HG02571 (cell line): ENCODE data around the gene CAB39.
"Not testable (repeated sequence)": the region's sequence is repeated elsewhere in the genome, so short reads cannot be mapped to it uniquely, and the experiment has no call there.

Experiments
- ATAC-seq: cut with Tn5 transposase; IDR thresholded peaks from one replicate; pipeline ENCODE4 v1.9.1; 2021; ENCODE audit warnings: mild to moderate bottlenecking, moderate library complexity; ENCODE audit not compliant: unreplicated experiment

The CAB39 gene

DNA sequence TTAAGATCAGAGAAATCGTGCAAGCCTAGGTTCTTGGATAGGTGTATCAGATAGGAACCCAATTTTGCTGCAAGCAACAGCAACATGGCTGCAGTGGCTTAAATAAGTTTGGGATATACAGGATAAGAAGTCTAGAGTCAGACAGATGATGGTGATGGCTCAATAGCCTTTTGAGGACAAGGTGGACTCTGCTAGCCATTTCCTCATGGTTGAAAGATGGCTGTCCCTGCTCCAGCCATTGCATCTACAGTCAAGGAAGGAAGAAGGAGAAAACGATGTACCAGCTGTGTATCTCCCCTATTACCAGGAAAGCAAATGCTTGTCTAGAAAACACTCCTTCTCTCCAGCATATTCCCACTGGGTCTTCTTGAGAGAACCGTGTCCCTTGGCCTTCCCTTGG is 30.1 kb upstream of the CAB39 start:
- no peak for ATAC-seq

DNA sequence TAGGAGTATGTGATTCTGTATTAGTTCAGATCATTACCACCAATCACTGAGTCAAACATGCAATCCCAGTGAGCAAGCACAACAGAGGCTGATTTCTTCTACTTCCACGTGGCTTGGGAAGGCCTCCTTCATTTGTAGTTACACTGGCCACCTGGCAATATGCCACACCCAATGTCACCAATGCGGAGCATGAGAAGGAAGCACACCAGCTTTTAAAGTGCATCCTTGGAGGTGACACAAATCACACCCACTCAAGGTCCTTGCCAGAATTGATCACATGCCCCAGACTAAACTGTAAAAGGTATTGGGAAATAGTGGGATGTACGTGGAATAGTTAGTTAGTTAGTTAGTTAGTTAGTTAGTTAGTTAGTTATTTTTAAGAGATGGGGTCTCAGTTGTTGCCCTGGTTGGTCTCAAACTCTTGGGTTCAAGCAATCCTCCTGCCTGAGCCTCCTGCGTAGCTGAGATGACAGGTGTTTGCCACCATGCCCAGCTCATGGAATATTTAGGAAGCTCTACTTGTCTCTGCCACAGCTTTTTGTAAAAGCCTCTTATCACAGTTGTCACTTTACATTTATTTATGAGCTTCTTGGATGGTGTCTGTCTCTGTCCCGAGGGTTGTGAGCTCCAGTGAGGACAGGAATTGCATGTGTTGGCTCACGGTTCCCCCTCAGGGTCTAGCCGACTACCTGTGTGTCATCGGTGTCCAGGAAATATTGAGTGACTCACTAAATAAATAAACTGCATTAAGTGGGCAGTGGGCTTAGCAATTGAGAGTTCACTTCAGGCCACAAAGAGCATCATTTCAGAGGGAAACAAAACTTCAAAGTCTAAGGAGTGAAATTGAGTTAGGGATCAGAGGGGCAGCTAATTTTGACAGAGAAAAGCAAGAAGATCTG is 28.1 kb upstream of the CAB39 start:
- no peak for ATAC-seq

DNA sequence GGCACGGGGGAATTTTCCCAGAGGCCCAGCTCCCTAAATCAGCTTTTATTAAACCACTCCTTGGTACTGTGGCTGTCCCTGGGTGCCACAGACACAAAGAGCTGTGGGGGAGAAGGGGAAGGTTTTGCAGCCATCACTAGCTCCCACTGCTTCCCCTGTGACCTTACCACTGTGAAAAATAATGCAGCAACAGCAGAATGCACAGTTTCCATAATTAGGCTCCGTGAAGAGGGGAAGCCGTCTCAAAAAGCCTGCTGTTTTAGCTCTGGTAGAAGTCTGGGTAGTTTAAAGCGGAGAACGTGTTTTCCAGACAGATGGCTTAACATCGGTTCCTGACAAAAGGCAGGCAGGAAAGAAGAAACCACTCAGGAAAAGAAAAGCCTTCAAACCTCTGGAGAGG is 27.5 kb upstream of the CAB39 start:
- no peak for ATAC-seq

DNA sequence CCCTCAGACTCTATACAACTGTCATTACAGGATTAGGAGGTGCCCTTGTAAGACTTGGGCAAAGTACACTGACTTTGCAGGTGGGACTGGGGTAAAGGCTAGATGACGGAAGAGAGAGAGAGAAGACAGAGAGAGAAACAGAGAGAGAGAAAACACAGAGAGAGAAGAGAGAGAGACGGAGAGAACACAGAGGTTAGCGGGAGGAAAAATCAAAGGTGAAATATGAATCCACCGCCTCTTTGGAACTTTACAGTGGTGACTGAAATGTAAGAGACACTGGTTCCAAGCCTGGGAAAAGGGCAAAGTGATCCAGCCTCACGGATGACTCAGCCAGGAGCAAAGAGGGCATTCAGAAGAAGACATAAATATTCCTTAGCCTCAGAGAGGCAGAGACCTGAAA is 25.1 kb upstream of the CAB39 start:
- no peak for ATAC-seq

DNA sequence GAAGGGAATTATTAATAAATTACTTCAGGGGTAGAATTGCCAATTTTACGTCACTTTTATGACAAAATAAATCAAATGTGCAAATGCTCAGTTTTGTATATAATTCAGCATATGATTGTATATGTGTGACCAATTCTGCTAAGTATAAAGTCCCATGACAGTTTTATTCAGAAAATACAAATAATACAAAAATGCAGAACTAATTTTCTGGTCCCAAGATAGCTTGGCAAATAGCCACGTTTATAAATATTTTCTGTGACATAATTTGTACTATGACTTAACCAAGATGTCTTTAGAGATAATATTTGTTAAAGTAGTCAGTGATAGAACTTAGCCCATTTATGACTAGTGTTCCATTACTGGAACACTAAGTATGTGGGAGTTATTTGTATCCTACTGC is 24.2 kb upstream of the CAB39 start:
- ATAC-seq = no peak

DNA sequence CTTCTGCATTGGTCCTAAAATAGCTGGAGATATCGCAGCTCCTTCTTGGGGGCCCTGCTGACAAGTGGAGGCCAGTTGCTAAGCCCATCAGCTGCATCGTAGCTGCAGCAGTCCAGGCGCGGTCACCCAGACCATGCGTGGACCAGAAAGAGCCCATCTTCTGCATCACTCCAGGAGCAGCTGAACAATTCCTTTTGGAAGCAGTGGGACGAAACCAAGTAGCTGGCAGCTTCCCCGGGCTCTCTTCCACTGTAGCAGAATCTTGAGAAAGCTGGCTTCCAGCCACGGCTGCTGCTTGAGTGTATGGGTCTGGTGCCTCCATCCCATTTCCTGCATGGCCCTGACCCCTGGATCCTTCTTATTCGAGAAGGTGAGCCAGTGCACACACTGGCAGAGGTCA is 22.2 kb upstream of the CAB39 start:
- no peak for ATAC-seq

DNA sequence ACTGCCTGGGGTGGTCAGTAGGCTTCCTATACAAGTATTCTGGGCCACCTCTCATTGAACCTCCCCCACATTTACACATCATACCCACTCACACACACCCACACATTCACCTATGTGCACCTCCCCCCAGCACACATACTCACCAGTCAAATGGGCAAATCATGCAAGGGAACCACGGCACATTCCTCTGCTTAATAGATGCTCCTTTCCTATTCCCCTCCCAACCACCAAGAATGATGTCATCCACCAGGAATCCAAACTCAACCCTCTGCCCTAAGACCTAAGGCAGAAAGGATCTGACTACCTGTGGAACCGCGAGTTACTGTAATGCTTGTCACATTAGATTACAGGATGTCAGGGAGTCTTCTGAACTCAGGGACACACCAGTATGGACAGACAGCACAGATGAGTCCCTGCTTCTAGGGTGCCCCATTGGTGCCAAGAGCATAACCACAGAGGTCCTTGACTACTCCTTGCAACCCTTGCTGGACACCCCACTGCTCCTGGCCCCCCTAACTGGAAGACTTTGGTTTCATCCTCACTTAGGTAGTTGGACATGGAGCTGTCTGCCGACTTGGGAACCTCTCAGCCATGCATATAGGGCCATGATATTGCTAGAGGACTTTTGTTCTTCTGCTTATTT is 21.5 kb upstream of the CAB39 start:
- no peak for ATAC-seq

DNA sequence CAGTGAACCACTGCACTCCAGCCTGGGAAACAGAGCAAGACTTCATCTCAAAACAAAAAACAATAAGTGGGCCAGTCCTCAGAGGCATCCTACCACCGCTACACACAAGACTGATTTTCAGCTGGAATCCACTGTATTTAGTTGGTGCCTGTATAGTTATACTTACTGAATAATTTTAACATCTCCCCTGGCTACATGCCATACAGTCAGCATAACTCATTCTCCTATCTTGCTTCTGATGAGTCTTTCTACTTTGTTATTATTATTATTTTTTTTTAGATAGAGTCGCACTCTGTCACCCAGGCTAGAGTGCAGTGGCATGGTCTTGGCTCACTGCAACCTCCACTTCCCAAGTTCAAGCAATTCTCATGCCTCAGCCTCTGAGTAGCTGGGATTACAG is 19.9 kb upstream of the CAB39 start:
- no peak for ATAC-seq

DNA sequence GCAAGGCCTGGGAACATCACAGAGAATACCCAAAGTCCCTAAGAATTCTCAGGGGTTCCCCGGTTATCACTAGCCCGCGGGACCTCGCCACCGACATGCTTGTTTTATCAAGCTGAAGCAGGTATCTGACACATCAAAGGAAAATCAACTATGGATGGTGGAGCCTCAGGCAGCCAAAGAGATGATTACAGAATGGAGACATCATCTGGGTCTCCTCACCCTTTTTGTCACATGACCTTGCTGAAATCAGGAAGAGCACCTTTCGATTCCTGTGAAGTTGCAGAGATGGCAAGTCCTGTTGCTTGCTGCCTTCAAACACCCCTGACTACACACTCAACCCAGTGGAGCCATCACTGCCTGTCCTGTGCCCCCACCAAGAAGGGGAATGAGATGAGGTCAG is 19.2 kb upstream of the CAB39 start:
- ATAC-seq = no peak

DNA sequence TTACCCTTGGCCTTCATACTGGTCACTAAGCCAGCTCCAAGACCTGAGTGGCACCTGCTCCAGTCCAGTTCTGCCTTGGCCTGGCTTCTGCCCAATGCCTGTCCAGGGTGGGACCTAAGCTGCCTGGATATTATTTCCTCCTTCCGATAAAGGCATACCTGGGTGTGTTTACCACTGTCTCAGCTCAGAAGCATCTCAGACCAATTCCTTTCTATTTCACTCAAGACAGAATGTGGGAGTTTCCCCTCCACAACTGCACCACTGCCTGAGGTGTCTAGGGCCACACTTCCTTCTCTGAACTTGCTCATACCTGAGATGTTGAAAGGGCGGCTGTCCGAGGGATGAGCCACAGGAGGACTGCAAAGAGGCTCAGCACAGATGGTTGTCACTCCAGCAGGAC is 18.4 kb upstream of the CAB39 start:
- peak; percentile 77 for ATAC-seq

DNA sequence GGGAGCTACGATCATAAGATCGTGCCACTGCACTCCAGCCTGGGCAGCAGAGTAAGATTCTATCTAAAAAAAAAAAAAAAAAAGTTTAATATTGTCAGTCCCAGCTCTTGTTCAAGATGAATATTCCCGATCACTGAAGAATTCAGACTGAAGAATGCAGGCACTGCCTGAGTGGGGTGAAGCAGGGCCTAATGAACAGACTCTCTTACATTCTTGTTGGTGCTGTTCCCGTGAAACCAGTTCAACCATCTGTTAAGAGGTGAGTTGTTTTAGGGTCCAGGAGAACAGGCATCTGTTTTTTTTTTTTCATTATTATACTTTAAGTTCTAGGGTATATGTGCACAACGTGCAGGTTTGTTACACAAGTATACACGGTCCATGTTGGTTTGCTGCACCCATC is 17.1 kb upstream of the CAB39 start:
- no peak for ATAC-seq

DNA sequence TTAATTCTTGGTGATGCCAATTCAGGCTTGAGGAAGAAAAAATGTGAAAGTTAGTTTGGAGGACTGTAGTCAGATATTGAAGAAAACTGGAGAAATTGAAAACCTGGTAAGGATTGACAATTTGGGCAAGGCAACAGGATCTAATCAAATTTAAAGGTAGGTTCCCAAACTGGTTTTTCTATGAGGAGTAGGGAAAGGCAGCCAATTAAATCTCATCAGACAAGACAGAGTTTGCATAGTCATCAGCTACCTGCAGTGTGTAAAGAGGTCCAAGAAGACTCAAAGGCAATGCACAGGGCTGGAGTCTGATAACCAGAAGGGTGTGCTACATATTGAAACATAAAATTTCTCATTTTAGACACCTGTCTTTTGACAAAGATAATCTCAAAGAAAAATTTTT is 16.0 kb upstream of the CAB39 start:
- no peak for ATAC-seq

DNA sequence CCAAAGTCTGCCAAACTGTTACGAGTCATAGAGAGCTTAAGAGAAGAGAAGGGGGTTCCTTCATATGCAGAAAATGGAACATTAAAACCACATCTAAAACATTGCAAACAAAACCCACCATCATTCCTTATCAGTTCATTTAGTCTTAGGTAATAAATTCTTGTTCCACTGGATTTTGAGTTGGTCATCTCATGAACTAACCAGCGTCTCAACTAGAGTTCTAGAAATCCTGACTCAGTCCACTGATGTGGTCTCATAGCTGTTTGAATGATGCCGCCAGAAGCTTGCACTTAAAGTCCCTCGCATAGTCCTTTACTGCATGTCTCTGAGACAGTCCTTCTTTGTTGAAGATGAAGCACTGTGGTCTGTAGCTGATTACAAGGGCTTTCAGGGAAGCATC is 15.0 kb upstream of the CAB39 start:
- ATAC-seq = no peak

DNA sequence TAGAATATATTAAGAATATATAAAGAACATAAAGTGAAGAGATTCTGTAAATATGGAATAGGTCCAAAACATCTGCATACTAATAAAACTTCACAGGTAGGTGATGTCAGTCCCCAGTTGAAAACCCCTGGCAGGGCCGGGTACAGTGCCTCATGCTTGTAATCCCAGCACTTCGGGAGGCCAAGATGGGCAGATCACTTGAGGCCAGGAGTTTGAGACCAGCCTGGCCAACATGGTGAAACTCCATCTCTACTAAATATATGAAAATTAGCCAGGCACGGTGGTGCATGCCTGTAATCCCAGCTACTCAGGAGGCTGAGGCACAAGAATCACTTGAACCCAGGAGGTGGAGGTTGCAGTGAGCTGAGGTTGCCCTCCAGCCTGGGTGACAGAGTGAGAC is 13.9 kb upstream of the CAB39 start:
- ATAC-seq = not testable (repeated sequence)

DNA sequence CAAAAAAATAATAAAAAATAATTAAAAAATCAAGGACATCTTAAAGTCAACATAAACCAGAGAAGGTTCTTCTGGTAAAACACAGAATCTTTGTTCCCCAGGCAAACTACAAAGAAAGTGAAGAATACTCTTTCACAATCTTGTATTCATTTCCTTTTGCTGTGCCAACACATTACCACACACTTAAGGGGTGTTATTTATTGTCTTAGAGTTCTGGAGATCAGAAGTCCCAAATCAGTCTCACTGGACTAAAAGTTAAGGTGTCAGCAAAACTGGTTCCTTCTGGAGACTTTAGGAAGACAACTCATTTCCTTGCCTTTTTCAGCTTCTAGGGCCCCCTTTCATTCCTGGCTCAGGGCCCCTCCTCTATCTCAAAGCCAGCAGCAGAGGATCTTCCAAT is 12.2 kb upstream of the CAB39 start:
- ATAC-seq = no peak

DNA sequence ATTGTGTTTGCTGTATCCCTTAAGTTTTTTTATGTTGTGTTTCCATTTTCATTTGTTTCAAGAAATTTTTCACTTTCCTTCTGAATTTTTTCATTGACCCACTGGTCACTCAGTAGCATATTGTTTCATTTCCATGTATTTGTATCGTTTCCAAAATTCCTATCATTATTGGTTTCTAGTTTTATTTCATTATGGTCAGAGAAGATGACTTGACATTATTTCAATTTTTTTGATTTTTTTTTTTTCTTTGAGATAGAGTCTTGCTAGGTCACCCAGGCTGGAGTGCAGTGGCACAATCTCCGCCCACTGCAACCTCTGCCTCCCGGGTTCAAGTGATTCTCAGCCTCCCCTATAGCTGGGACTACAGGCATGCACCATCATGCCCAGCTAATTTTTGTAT is 11.3 kb upstream of the CAB39 start:
- ATAC-seq = no peak

DNA sequence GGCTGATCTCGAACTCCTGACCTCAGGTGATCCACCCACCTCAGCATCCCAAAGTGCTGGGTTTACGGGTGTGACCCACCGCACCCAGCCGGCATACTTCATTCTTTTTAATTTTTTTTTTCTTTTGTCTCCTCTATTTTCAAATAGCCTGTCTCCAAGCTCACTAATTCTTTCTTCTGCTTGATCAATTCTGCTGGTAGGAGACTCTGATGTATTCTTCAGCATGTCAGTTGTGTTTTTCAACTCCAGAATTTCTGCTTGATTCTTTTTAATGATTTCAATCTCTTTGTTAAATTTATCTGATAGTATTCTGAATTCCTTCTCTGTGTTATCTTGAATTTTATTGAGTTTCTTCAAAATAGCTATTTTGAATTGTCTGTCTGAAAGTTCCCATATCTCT is 10.2 kb upstream of the CAB39 start:
- ATAC-seq = not testable (repeated sequence)

DNA sequence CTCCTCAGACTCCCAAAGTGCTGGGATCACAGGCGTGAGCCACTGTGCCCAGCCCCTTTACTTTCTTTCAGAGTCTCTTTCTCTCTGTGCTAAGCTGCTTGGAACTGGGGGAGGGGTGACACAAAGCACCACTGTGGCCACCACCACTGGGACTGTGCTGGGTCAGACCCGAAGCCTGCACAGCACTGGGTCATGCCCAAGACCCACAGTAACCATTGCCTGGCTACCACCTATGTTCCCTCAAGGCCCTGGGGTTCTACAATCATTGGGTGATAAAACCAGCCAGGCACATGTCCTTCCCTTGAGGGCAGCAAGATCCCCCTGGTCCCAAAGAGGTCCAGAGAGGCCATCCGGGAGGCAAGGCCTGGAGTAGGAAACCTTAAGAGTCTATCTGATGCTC is 9.1 kb upstream of the CAB39 start:
- no peak for ATAC-seq

DNA sequence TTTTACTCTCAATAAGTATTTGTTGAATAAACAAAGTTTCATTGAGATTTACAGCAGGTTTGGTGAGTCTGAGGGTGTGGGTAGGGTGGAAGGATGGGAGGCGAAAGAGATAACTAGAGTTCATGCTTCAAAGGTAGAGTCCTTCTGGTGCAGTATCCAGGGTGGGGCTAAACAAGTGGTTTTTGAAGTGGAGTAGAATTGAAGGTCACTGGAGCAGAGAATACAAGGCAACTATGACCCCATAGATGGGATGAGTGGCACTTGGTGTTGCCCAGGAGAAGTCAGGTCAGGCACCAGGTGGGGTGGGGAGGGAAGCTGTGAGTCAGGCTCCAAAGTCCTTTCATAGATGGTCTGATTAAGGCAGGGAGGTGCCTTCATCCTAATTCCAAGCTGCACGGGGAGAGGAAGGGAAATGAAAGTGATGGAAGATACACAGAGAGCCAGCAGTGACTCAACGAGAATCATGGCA is 6.6 kb upstream of the CAB39 start:
- ATAC-seq = no peak

DNA sequence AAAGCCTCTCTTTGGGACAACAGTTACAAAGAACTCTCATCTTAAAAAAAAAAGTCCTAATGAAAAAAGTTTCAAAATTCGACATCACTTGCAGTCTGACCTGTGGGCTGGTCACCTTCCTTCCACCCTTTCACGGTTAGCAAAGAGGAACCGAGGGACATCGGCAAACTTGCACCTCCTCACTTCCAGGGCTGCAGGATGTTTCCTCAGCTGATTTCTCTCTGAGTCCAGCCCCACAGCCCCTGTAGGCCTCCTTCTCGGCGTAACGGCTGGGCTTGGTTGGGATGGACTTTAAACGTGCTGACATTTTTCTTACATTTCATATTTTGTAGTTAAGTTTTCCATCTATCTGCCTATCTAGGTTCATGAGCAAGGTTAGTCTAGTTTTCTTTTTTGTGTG is 5.7 kb upstream of the CAB39 start:
- no peak for ATAC-seq

DNA sequence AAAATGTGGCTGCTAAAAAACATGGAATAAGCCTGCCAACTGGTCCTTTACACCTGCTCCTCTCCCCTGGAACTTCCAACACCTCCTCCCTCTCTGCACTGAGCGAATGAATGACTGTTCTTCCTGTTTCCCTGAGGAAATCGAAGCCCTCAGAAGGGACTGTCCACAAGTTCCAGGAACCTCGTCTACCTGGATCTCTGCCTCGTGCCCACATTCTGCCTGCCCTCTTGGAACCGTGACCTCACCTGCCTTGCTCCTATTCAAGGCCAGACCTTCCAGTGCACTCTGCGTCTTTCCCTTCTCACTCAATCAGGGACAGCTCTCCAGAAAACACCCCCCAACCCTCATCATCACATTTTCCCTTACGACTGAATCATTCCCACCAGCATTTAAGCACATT is 4.4 kb upstream of the CAB39 start:
- no peak for ATAC-seq

DNA sequence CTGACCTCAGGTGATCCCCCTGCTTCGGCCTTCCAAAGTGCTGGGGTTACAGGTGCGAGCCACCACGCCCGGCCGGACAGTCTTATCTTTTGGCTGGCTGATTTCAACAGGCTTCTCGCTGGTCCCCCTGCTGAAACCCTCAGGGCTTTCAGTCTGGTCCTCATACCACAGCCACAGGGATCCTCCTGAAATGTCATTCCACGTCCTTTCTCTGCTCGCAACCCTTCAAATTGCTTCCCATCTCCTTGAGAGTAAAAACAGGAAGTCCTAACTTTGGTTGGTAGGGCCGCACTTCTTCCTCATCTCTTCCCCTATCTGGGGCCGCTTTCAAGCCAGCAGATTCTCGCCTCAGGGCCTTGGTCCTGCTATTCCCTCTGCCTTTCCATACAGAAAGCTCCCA is 1.4 kb upstream of the CAB39 start:
- ATAC-seq = no peak
